ENCODE data around the gene PDE8B. TPM values are rescaled to one million over a fixed set of nuclear protein-coding genes. Genes with fewer than 3 reads are reported as not detected.

PDE8B gene
- total RNA-seq, 1 donor = not detected

DNA sequence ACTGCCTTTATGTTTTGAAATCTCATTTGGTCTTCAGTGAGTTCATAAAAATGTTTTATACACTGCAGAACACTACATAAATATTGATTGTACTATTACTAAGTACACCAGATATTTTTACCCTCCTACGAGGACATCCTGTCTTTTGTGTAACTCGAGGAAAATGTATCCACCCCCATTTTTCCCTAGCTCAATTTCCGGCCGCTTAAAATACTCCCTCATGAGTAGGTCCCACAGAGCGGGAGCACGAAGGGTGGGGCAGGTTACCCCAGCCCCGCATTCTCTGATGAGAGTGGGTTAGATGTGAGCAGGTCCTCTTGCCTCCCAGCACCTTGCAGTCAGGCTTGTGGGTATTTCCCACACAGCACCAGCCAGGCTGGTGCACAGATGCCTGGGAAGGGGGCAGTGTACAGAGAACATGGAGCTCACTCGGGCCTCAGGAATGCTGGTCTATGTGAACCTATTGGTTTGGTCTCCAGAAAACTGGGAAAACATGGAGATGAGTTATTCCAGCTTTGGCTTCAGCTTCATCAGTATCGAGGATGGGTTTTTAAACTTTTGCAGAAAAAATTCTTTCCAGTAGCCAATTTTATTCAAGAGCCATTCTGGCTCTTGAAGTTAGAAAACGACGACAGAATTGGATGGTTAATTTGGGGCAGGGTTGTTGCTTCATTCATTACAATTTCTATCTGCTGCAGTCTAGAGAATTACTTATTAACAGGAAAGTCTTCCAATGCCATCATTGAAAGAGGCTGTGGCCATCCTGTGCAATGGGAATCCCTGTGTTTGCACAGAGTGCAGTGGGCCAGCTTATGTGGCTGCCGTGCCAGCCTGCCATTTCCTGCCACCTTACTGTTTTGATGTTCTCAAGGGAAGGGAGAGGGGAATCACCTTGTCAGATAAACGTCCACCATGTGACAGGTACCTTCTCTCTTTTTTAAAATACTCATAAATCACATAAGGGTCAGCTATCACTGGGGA is 208.4 kb downstream of the PDE8B start:
- TF ChIP-seq CTCF (IDR thresholded peaks at IDR 0.05; ENCODE audit: insufficient read depth, low read length) = no peak
- no peak overlapping the region for H3K4me3 ChIP-seq (ENCODE audit: low read depth, low read length)
- DNase-seq (ENCODE audit: low read depth) = no peak

- TF ChIP-seq CTCF (IDR thresholded peaks at IDR 0.05; ENCODE audit: insufficient read depth, low read length) = no peak
- no peak overlapping the region for H3K4me3 ChIP-seq (ENCODE audit: low read depth, low read length)
- DNase-seq (ENCODE audit: low read depth) = no peak
Measured at GRCh38 chr5:77419644-77420582, 209.4 kb downstream of the PDE8B start.

DNA sequence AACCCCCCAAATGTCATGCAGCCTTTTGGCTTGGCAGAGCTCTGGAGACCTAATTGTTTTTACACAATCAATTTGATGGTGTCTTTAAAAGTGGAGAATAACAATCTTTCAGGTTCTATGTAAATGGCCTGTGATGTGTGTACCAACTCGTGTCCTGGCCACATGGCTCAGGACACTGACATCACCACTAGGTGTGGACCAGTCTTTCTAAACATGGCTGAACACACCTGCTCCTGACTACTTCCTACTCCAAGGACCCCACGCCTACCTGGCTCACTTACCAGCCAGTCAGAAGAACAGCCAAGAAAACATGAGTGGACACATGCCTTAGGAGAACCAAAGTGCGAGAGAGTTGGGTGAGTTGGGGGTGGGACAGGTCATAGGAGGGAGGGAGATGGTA is 210.5 kb downstream of the PDE8B start:
- H3K4me3 ChIP-seq (ENCODE audit: low read depth, low read length) = no peak overlapping the region
- no peak for TF ChIP-seq CTCF (IDR thresholded peaks at IDR 0.05; ENCODE audit: insufficient read depth, low read length)
- no peak for DNase-seq (ENCODE audit: low read depth)

- no peak overlapping the region for H3K4me3 ChIP-seq (ENCODE audit: low read depth, low read length)
- DNase-seq (ENCODE audit: low read depth) = no peak
- no peak for TF ChIP-seq CTCF (IDR thresholded peaks at IDR 0.05; ENCODE audit: insufficient read depth, low read length)
Measured at GRCh38 chr5:77423022-77423750, 212.7 kb downstream of the PDE8B start.

DNA sequence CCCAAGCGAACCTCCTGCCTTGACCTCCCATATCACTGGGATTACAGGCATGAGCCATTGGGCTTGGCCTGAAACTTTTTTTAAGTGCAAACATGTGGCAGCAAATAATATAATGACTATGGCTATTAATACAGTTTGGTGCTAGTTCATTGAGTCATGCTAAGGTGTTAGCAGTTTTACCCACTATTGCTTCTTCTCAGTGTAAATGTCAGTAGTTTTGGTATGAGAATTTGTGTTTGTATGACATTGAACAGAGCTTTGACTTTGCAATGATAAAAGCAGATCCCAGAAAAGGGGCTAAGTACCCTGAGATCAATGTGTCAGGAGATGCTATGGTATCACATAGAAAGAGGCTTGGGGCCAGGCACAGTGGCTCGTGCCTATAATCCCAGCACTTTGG is 214.4 kb downstream of the PDE8B start:
- DNase-seq (ENCODE audit: low read depth) = no peak
- no peak for TF ChIP-seq CTCF (IDR thresholded peaks at IDR 0.05; ENCODE audit: insufficient read depth, low read length)

GRCh38 chr5:77425420-77425819 is 214.9 kb downstream of the PDE8B start:
- no peak overlapping the region for H3K4me3 ChIP-seq (ENCODE audit: low read depth, low read length)
- no peak for TF ChIP-seq CTCF (IDR thresholded peaks at IDR 0.05; ENCODE audit: insufficient read depth, low read length)
- DNase-seq (ENCODE audit: low read depth) = no peak

More for the DNA sequence above, 214.4 kb downstream of the PDE8B start:
- H3K4me3 ChIP-seq (ENCODE audit: low read depth, low read length) = no peak overlapping the region

All from fibroblast of the aortic adventitia (primary cell).